Brain pericyte (primary cell): ENCODE measurements around the gene DMAC2L.
A peak's percentile ranks its signal among the peaks of the same experiment; 100 is the strongest.

Source experiments
- DNase-seq: peaks from one replicate; pipeline ENCODE4 v3.0.0-alpha.2; 2012; ENCODE audit warnings: low read depth, low spot score

DMAC2L gene

DNA sequence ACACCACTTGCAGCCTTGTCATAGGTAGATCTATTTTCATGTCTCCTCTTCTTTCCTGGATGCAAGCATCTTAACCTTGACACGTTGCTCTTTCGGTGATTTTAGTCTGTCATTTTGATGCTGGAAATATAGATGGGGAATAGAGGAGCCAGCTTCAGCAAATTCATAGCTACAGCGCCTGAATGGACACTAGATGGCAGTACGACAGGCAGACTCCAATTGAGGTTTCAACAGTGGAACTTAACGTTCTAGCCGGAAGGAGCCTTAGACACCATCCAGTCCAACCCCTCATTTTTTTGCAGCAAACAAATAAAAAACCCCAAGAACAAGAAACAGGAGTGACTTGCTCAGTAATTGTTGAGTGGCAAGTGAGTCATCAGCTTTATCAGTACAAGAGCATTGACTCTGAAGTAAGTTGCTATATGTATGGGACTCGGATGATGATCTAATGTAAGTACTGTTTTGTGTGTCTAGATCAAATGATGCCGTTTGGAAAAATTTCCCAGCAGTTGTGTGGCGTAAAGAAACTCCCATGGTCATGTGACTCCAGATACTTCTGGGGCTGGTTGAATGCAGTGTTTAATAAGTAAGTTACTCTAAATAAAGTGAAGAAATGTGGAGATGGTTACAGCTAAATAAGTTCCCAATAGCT, 9.0 kb downstream of the DMAC2L start:
- DNase-seq: peak; percentile 68

DNA sequence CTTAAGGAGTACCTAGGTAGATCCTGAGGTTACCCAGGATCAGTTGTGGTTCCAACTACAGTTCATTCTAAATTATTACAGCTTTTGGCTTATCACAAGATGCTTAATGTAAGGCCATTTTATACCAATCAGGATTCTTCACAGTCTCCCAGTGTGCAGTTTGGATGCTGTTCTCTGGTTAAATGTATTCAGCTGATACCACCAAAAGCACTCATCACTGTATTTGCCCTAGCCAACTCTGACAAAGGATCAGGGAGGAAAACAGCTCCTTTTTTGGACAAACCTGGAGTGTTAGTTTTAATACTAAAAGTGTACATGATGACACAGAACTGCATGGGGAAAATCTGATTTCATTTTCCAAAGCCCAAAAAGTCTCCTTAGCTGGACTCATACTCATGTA, 19.5 kb downstream of the DMAC2L start:
- no peak for DNase-seq

DNA sequence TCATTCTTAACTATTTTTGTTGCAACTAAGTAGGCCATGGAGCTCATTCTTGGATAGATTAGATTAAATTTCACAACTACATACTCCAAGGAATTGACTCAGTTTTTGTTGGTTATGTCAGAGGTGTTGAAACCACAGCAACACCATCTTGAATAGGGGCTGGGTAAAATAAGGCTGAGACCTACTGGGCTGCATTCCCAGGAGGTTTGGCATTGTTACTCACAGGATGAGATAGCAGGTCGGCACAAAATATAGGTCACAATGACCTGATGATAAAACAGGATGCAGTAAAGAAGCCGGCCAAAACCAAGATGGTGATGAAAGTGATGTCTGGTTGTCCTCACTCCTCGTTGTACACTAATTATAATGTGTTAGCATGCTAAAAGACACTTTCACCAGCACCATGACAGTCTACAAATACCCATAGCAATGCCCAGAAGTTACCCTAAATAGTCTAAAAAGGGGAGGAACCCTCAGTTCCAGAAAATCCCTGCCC, 20.9 kb downstream of the DMAC2L start:
- DNase-seq: no peak

DNA sequence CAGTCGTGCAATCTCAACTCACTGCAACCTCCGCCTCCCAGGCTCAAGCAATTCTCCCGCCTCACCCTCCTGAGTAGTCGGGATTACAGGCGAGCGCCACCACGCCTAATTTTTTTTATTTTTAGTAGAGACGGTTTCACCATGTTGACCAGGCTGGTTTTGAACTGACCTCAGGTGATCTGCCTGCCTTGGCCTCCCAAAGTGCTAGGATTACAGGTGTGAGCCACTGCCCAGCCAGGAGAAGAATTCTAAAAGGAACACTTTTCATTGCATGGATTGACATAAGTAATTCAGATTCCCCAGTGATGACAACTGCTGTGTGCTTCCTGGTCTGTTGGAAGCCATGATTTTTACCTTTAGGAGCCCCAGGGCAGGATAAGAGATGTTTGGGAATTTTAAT, 22.1 kb downstream of the DMAC2L start:
- DNase-seq: no peak

DNA sequence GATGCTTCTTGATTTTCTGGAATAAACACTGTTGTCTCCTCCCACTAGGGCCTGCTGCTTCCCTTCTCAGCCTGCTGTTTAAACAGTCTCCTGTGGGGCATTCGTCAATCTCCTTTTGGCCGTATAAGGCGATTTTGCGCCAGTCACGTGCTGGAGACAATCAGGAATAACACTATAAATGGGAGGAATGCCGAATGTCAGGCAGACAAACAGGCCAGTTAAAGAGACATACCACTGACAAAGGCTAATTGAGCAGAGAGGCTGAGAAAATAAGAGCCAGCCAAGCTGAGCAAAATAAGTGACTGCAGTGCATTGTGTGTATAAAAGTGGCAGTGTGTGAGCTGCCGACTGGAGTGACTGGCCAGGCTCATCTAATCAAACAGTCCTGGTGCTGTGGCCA, 23.3 kb downstream of the DMAC2L start:
- DNase-seq: no peak

DNA sequence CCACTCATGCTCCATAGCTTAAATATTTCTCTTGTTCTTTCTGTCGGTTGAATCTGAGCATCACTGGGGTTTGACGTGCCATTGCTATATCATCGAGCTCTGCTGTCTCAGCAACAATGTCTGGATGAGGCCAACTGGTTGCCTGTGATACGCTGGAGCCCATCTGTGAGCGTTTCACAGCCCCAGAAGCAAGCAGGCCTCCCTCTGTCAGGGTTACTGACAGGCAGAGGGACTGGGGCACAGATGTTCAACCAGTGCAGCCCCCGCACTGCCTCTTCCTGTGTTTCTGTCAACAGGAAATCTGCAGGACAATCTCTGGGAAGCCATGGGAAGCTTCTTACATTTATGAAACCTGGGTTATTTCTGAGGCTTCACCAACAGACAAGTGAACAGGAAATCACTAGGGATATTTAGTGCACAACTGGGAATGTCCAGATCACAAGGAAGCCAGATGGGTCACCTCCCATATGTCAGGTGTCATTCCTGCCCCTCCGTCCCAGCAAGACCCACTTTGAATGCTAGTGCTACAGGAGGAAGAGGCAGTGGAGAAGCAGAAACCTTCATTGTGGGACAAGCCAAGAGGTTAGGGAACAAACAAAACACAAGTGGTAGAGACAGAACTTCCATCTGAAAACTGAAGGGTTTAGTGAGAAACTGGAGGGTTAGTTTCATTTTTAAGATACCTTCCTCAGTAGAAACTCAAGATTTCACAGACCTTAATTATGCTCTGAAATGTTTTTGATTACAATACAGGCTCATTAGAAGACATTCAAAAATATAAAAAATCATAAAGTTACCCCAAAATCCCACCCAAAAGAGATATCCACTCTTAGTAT, 24.1 kb downstream of the DMAC2L start:
- peak; percentile 69 for DNase-seq

DNA sequence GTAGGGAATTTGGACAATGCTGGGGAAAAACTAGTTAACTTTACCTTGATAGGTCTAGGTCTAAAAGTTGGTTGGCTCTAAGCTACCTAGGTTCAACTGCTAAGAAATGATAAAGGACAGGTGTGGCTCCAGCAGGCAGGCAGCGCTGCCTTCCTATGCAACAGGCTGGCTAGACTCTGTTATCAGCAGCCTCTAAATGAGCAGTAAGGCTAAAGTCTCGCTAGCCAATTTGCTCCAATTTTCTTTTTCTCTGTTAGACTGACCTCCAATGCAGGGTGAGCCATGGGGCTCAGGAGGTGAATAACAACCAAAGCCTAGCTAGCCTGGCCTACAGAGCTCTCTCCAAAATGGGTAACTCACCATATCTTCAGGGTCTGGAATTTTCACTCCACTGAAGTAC, 26.5 kb downstream of the DMAC2L start:
- no peak for DNase-seq

DNA sequence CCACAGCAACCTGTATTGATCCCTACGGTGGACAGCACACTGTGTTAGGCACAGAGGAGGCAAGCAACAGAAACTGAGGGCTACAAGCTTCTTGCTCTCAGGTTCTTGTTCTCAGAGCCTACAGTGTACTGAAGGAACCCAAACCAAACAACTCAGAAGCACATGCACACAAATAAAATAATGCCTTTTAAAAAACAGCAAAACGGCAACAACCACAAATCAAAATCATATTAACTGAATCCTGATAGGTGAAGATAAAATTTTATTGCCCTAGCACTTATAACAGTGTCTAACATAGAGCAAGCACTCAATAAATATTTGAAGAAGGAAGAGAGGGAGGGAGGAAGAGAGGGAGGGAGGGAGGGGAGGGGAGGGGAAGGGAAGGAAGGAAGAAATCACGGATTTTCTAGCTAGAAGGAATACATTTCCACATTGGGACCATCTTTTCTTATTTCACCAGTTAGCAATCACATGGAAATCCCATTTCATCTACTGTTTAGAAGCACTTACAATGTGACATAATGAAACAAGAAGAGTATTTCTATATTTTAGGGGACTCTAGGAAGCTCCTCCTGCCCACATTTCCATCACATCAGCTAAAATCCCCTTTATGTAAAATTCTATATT, 27.2 kb downstream of the DMAC2L start:
- DNase-seq: no peak

DNA sequence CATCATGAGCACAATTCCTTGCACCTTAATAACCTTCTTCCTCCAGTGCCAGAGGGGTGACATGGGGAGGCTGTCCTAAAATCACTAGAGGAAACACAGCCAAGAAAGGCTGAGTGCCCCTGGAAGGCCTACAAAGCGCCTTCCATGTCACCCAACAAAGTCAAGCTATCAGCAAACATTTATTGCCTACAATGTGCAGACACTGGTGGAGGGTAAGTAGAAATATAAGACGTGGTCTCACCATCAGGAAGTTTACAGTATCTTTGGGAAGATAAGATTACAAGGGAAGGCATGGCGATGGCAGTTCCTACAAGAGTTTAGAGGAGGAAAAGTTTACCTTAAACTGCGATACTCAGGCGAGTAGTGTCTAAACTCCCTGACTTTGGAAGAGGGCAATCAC, 27.9 kb downstream of the DMAC2L start:
- no peak for DNase-seq

DNA sequence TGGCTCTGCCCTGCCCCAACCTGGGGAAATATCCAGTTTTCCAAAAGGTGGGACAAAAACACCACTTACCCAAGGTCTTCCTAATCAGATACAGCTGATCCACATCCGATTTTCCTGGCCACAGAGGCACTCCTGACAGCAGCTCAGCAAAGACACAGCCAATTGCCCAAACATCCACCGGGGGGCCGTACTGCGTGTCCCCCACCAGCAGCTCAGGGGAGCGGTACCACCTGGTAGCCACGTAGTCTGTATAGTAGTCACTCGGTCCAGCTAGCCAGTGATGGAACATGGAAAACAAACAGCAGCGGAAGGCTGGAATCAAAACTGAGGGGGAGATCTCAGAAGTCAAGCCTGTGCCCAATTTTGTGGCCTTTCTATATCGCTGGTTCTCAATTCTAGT, 28.8 kb downstream of the DMAC2L start:
- no peak for DNase-seq

DNA sequence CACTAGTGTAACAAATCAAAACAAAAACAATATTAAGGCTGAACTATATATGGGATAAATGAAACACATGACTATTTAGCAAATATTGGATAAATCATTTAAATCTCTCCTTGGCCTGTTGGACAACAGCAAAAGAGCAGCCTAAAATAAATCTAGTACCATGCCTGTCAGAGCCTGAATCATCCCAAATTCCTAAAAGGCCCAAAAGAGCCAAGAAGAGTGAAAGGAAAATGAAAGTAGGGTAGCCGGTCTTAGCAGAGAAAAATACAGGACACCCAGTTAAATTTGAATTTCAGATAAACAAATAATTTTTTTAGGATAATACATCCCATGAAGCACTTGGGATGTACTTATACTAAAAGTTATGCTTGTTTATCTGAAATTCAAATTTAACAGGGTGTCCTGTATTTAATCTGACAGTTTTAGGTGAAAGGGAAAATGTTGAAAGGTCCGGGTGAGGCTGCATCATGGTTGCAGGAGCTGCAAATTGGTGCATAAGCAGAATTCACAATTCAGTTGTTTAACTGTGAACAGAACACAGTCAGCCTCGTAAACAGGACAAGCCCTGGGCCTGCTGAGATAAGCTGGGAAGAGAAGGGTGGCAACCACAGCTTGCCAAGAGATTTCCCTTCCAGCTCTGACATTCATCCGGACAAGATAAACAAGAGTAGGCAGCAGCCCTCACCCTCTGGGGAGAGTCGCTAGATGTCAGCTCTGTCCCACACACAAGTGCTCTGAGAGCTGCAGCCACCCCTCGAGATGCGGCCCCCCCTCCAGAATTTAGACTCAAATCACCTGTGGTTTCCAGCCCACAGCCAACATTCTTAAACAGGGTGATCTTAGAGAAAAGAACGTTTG, 30.3 kb downstream of the DMAC2L start:
- DNase-seq: no peak

DNA sequence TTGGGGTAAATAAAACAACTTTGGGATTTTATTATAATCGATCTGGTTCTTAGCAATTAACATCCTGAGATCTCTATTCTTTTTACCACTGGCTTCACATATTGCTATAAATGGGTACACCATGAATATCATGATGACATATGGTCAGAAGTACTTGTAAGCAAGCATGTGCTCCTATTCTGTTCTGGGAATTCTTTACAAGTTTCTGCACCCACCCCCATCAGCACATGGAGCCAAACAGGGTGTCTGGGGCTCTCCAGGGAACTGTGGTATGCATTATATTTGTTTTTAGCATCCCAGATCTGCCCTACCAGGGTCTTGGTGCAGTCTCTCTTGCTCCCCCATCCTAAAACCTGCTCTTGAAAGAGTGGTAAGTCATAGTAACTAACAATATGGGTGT, 31.3 kb downstream of the DMAC2L start:
- no peak for DNase-seq

DNA sequence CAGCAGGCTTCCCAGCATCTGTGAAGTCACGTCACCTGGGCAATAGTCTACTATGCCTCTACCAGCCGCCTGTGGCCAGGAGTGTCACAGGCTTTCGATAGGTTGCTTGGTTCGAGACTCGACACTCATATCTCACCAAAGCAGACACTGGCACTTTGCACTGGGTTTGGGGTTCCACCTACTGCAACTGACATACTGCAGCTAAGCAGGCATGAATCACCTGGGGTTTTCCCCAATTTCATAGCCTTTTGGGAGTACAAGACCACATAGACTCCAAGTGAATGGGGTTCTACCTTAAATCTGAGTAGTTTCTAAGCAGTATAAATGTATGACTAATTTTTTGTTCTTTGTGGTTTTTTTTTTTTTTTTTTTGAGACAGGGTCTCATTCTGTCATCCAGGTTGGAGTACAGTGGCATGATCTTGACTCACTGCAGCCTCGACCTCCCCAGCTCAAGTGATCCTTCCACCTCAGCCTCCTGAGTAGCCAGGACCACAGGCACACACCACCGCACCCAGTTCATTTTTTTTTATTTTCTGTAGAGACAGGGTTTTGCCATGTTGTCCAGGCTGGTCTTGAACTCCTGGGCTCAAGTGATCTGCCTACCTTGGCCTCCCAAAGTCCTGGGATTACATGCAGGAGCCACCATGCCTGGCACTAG, 32.1 kb downstream of the DMAC2L start:
- no peak for DNase-seq

DNA sequence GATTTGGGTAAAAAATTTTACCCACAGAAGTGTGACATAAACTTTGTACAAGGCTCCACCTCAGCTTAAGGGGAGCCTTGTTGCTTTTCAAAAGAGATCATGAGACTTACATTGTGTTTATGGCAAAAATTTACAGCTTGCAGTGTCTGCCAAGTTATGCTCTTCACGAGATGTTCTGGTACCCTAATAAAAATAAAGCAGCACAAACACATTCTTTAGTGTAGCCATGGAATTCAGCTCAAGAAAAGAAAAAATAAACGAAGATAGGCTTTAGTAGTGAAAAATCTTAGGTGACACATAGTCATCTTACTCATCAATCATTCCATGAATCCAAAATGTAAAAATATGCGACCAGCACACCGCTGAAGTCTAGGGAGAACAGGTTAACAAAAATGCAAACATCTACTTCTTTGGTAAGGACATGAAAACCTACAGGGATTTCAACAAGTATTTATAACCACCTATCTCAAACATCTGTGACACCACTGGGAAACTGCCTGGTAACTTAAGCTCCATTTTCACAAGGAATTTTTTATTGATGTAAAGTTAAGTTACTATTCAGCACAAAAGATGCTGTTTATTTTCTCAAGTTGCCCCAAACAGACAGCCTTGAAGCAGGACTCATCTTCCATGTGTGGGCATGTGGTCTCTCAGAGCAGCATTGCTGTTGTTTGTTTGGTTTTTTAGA, 32.9 kb downstream of the DMAC2L start:
- DNase-seq: no peak

DNA sequence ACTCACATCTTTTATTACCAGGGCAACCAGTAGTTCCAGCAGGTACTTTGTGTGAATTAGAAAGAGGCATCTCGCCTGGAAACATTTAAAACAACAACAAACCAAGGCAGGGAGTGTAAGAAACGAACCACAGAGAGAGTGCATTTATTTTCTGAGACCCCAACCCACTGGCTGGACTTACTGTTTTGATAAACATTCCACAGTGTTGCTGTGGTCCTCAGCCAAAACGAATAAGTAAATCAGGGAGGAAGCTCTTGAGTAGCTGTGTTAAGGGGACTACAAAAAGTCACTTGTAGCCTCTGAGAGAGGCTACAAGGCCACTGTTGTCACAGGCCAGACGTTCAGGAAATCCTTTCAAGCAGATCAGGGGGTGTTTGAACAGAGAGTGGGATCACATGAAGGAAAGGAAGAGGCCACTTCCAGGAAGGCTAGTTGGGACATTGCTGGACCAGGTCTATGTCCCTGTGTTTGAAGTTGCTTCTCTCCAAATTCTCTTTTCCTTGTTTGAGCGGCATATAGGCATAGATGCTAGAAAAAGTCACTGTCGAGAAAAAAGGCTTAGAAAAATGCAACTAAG, 33.8 kb downstream of the DMAC2L start:
- no peak for DNase-seq

DNA sequence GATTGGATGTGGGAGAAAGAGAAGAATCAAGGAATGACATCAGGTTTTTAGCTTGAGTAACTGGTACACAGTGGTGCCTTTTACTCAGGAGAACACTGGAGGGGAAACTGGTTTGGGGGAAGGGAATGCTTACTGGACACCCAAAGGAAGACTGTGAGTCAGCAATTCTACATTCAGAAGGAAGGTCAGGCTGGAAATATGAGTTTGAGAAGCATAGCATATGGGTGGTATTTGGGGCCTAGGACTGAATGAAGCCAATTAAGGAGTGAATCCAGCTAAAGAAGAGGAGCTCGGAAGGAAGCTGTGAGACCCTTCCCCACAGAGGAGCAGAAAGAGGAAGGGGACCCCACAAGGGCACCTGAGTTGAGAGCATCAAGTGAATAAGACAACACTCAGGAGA, 35.4 kb downstream of the DMAC2L start:
- no peak for DNase-seq

DNA sequence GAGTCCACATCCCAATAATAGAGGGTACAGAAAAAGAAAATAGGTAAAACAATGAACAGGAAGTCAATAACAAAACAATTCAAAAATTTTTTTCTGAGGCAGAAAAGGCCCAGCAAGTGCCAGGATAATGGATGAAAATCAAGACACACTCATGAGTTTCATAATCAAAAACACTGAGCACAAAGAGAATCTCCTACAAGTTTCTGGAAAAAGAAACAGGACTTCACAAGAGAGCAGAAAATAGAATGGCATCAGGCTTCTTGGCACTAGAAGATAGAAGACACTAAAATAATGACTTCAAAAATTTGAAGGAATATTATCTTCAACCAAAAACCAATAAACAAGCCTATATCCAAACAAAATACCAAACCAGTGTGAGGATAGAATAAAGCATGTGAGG, 36.8 kb downstream of the DMAC2L start:
- DNase-seq: no peak

DNA sequence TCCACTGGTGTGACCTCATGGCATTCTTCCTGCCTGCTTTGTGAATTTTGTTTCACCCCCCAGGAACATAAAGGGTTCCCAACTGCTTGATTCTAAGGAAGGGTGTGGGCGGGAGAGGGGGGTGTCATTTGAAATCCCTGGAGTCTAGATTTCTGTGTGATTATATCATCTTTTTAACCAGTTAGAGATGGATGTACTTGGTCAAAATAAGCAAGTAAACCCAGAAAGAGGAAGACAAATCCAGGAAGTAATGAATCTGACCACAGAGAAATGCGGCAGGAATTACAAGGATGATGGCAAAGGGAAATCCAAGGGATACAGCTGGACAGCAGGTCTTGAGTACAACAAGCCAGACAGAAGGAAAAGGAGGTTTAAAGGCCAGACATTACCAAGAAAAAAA, 38.9 kb downstream of the DMAC2L start:
- DNase-seq: no peak

DNA sequence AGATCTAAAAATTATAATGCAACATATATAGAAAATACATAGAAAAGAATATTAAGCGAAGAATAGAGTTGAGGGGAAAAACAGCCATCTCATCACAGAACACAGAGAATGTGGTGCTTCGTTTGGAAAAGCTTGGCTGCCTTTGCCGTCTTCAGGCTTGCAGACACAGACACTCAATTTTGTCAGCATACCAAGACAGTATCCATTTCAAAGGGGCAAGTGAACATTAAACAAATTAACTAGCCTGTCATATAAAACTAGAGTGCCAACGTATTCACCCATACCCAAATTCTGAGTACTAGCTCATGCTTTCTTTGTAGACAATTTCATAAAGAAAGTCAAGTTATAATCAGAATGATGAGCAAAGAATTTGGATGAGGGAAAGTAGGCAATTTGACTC, 40.5 kb downstream of the DMAC2L start:
- DNase-seq: no peak

DNA sequence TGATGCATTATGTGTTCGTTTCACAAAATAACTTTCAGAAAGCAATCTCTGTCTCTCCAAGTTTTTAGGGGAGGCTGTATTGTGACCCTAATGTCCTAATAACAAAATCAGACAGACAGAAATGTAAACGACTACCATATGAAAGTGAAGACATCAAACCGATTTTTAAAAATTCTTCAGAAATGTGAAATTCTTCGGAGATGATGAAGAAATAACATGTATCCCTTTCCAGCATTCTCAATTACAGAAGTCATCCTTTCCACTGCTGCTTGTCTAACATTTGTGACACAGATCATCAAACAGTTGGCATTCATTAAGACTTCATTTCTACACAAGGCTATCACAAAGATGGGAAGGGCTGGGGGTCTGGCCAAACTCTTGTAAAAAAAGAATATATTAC, 41.0 kb downstream of the DMAC2L start:
- no peak for DNase-seq
